GM12878 (cell line): ENCODE results near the gene TNFRSF14.

Source experiments
- BACH1 ChIP-seq: fragments of 450-650 bp; IDR thresholded peaks from 2 replicates; pipeline ENCODE4 v1.6.1; 2017; ENCODE audit warnings: mild to moderate bottlenecking, borderline replicate concordance
- EGR1 ChIP-seq, 2 experiments: IDR thresholded peaks; 1 replicate in 1 of 2; 2 replicates in 1 of 2; pipeline ENCODE4 v1.6.1; 2011 to 2012; ENCODE audit warnings: low read depth in 2 of 2, low read length in 2 of 2, borderline replicate concordance in 1 of 2, mild to moderate bottlenecking in 1 of 2, moderate library complexity in 1 of 2
- ETV6 ChIP-seq, 2 experiments: fragments of 450-650 bp in 1 of 2; IDR thresholded peaks in 1 of 2; conservative IDR thresholded peaks in 1 of 2; 2 replicates each; pipeline ENCODE4 v1.6.1; 2014; ENCODE audit warnings: antibody characterized with exemption in 1 of 2, borderline replicate concordance in 1 of 2, low read depth in 1 of 2, mild to moderate bottlenecking in 1 of 2, moderate library complexity in 1 of 2
- EZH2 ChIP-seq: IDR thresholded peaks from 2 replicates; pipeline ENCODE4 v1.6.1; 2012; ENCODE audit warnings: low read depth, mild to moderate bottlenecking, control low read depth, inconsistent platforms, low read length, borderline replicate concordance; ENCODE audit not compliant: control insufficient read depth
- HDAC2 ChIP-seq: fragments of 200-600 bp; sonication (generic); IDR thresholded peaks from 2 replicates; pipeline ENCODE4 v1.6.1; 2017
- PML ChIP-seq: IDR thresholded peaks from 2 replicates; pipeline ENCODE4 v1.6.1; 2012; ENCODE audit warnings: low read length, inconsistent platforms
- POU2F2 ChIP-seq: IDR thresholded peaks from 3 replicates; pipeline ENCODE4 v1.6.1; 2011; ENCODE audit warnings: low read depth, mild to moderate bottlenecking, low read length, borderline replicate concordance
- RAD21 ChIP-seq: IDR thresholded peaks from 2 replicates; pipeline ENCODE4 v1.6.1; 2011; ENCODE audit warnings: mild to moderate bottlenecking, low read depth, low read length, moderate library complexity; ENCODE audit not compliant: insufficient read depth
- RCOR1 ChIP-seq: conservative IDR thresholded peaks from 2 replicates; pipeline ENCODE4 v1.6.1; 2012; ENCODE audit warnings: low read depth, low read length, improper control_type of control experiment
- TCF12 ChIP-seq: IDR thresholded peaks from 2 replicates; pipeline ENCODE4 v1.6.1; 2011; ENCODE audit warnings: low read depth, mild to moderate bottlenecking, low read length
- ZNF24 ChIP-seq: fragments of 450-650 bp; IDR thresholded peaks from 2 replicates; pipeline ENCODE4 v1.6.1; 2017; ENCODE audit warnings: antibody characterized with exemption, mild to moderate bottlenecking
- TF ChIP-seq, protein P1 (sequence below): fragments of 450-650 bp; IDR thresholded peaks from 2 replicates; pipeline ENCODE4 v1.6.1; 2014; ENCODE audit warnings: mild to moderate bottlenecking
- TF ChIP-seq, protein P2 (sequence below), 3 experiments: IDR thresholded peaks in 2 of 3; conservative IDR thresholded peaks in 1 of 3; 2 replicates each; pipeline ENCODE4 v1.5.1; 2011; ENCODE audit warnings: low read depth in 3 of 3, low read length in 3 of 3, mild to moderate bottlenecking in 3 of 3, control low read depth in 2 of 3, moderate library complexity in 2 of 3, inconsistent platforms in 1 of 3, mixed read lengths in 1 of 3; ENCODE audit not compliant: control insufficient read depth in 2 of 3, insufficient read depth in 1 of 3; ENCODE audit errors: extremely low read depth in 1 of 3

DNA sequence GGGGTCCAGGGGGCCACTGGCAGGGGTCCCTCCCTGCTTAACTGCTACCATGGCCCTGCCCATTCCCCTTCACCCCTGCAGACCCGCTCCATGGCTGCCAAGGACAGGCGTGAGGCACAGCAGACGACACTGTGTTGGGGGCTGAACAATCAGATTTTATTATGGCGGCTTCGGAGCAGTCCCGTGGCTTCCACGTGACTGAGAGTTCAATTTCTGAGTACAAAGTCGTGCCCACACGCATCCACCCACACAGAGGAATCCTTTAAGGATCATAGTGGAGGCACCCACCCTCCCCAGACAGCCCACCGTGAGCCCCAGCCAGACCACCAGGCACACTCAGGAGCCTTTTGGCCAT, 27.6 kb upstream of the TNFRSF14 start:
- TF ChIP-seq RAD21 (no peak), PML (no peak), ETV6 (conservative IDR thresholded peaks at IDR 0.05 in 1 of 2, IDR thresholded peaks at IDR 0.05 in 1 of 2; ENCODE audit: borderline replicate concordance in 1 of 2, low read depth in 1 of 2) (no peak), EZH2 (no peak), POU2F2 (no peak), RCOR1 (no peak), ZNF24 (no peak), BACH1 (no peak), TCF12 (no peak), EGR1 (IDR thresholded peaks at IDR 0.05; ENCODE audit: borderline replicate concordance in 1 of 2, low read depth in 2 of 2, low read length in 2 of 2) (no peak), HDAC2 (no peak)
- TF ChIP-seq, protein P1, sequence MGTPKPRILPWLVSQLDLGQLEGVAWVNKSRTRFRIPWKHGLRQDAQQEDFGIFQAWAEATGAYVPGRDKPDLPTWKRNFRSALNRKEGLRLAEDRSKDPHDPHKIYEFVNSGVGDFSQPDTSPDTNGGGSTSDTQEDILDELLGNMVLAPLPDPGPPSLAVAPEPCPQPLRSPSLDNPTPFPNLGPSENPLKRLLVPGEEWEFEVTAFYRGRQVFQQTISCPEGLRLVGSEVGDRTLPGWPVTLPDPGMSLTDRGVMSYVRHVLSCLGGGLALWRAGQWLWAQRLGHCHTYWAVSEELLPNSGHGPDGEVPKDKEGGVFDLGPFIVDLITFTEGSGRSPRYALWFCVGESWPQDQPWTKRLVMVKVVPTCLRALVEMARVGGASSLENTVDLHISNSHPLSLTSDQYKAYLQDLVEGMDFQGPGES = no peak
- TF ChIP-seq, protein P2, sequence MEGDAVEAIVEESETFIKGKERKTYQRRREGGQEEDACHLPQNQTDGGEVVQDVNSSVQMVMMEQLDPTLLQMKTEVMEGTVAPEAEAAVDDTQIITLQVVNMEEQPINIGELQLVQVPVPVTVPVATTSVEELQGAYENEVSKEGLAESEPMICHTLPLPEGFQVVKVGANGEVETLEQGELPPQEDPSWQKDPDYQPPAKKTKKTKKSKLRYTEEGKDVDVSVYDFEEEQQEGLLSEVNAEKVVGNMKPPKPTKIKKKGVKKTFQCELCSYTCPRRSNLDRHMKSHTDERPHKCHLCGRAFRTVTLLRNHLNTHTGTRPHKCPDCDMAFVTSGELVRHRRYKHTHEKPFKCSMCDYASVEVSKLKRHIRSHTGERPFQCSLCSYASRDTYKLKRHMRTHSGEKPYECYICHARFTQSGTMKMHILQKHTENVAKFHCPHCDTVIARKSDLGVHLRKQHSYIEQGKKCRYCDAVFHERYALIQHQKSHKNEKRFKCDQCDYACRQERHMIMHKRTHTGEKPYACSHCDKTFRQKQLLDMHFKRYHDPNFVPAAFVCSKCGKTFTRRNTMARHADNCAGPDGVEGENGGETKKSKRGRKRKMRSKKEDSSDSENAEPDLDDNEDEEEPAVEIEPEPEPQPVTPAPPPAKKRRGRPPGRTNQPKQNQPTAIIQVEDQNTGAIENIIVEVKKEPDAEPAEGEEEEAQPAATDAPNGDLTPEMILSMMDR (IDR thresholded peaks at IDR 0.05 in 2 of 3, conservative IDR thresholded peaks at IDR 0.05 in 1 of 3; ENCODE audit: control insufficient read depth in 2 of 3, extremely low read depth in 1 of 3, insufficient read depth in 1 of 3, low read depth in 3 of 3, low read length in 3 of 3) = no peak
